Mesendoderm (in vitro differentiated cells): Measurements from ENCODE around the gene TMEM86B. TPM values are rescaled to one million over a fixed set of nuclear protein-coding genes. Genes with fewer than 3 reads are reported as not detected.

Experiments
- DNase-seq: peaks from one replicate; pipeline ENCODE4 v3.0.0; 2013
- H2AK5ac ChIP-seq: 2 replicates; pipeline ENCODE4 v1.6.1; 2013; ENCODE audit warnings: low read length, inconsistent platforms
- H2BK120ac ChIP-seq: 2 replicates; pipeline ENCODE4 v1.6.1; 2013; ENCODE audit warnings: low read depth, mild to moderate bottlenecking, low read length, moderate library complexity, mixed read lengths
- H2BK15ac ChIP-seq: replicated peaks from 2 replicates; pipeline ENCODE4 v1.6.1; 2013; ENCODE audit warnings: low read depth, mild to moderate bottlenecking, moderate library complexity
- H2BK5ac ChIP-seq: 2 replicates; pipeline ENCODE4 v1.6.1; 2013; ENCODE audit warnings: low read length, inconsistent platforms
- H3K18ac ChIP-seq: 2 replicates; pipeline ENCODE4 v1.6.1; 2013; ENCODE audit warnings: mild to moderate bottlenecking, low read length, mixed read lengths
- H3K23ac ChIP-seq: one replicate; pipeline ENCODE4 v1.6.1; 2013; ENCODE audit warnings: low read length
- H3K27ac ChIP-seq: 2 replicates; pipeline ENCODE4 v1.5.1; 2013; ENCODE audit warnings: low read depth, mild to moderate bottlenecking, inconsistent platforms, low read length, moderate library complexity
- H3K27me3 ChIP-seq: 2 replicates; pipeline ENCODE4 v1.6.1; 2013; ENCODE audit warnings: low read length, control low read depth, mild to moderate bottlenecking, inconsistent platforms; ENCODE audit not compliant: insufficient read depth, poor library complexity
- H3K36me3 ChIP-seq: 2 replicates; pipeline ENCODE4 v1.6.1; 2013; ENCODE audit warnings: low read length, inconsistent platforms; ENCODE audit not compliant: control insufficient read depth, insufficient read depth
- H3K4ac ChIP-seq: one replicate; pipeline ENCODE4 v1.6.1; 2013; ENCODE audit warnings: low read depth, mild to moderate bottlenecking, low read length, moderate library complexity
- H3K4me1 ChIP-seq: 2 replicates; pipeline ENCODE4 v1.6.1; 2013; ENCODE audit warnings: low read depth, low read length, inconsistent platforms; ENCODE audit not compliant: control insufficient read depth
- H3K4me2 ChIP-seq: 2 replicates; pipeline ENCODE4 v1.6.1; 2013; ENCODE audit warnings: low read length
- H3K4me3 ChIP-seq: 2 replicates; pipeline ENCODE4 v1.5.1; 2013; ENCODE audit warnings: mild to moderate bottlenecking, low read length
- H3K56ac ChIP-seq: one replicate; pipeline ENCODE4 v1.6.1; 2013; ENCODE audit warnings: low read length
- H3K79me1 ChIP-seq: 2 replicates; pipeline ENCODE4 v1.6.1; 2013; ENCODE audit warnings: low read length, inconsistent platforms
- H3K79me2 ChIP-seq: 2 replicates; pipeline ENCODE4 v1.6.1; 2013; ENCODE audit warnings: mild to moderate bottlenecking, low read length; ENCODE audit not compliant: control insufficient read depth, insufficient read depth
- H3K9ac ChIP-seq: 2 replicates; pipeline ENCODE4 v1.6.1; 2013; ENCODE audit warnings: low read length, inconsistent platforms
- H4K5ac ChIP-seq: one replicate; pipeline ENCODE4 v1.6.1; 2013; ENCODE audit warnings: low read length
- H4K8ac ChIP-seq: one replicate; pipeline ENCODE4 v1.6.1; 2013; ENCODE audit warnings: low read depth, mild to moderate bottlenecking, control low read depth, low read length, moderate library complexity
- WGBS: extraction: QIAGEN DNeasy Blood & Tissue Kit; methylation state at CpG from one replicate; pipeline ENCODE4 v1.1.7; 2013; ENCODE audit warnings: low lambda C conversion rate, missing lambda C conversion rate; ENCODE audit not compliant: insufficient coverage; ENCODE audit errors: extremely low coverage; 5-methylcytosine and 5-hydroxymethylcytosine counted together
- polyA plus RNA-seq, 2 experiments: library from polyadenylated mRNA; stranded (reverse); fragments of 200-250 nt; gene quantifications; one replicate each; pipeline ENCODE4 v1.2.3, GENCODE V29; 2013

TMEM86B gene, protein sequence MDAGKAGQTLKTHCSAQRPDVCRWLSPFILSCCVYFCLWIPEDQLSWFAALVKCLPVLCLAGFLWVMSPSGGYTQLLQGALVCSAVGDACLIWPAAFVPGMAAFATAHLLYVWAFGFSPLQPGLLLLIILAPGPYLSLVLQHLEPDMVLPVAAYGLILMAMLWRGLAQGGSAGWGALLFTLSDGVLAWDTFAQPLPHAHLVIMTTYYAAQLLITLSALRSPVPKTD
- polyA plus RNA-seq (2013, experiment 1 of 2) = 1.3 TPM
- polyA plus RNA-seq (2013, experiment 2 of 2) = 1.1 TPM

DNA sequence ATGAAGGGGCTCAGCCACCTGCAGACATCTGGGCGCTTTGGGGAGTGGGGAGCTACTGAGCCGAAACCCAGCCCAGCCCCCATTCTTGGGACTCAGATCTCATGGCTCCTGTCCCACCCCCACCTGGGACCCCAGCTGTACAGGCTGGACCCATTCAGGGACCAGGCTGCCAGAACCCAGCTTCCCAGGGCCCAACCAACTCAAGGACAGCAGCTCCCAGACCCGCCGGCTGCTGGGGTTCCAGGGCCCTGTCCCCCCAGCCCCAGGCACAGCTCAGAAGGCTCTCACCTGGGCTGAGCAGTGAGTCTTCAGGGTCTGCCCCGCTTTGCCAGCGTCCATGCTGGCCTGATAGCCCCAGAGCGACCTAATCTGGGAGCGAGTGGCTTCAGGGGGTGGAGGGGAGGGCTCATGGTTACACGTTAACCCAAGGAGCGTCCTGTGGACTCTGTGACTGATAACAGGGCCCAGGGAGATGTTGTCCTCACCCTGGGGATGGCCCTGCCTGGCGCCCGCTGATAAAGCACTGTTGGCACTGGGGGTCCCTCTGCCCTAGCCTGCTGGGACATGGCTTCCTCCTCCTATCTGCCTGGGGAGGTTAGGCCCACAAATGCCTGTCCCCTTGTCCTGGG, at the start of gene TMEM86B:
Gene TMEM86B (minus strand): TSS at position 361 of the 629 bp plus-strand sequence. CDS start 22 bp downstream, at position 339.
- Histone ChIP-seq H3K79me2 (no peaks in the 10 kb centered on the region), H3K27ac (no peak within 1 kb of the TSS), H3K4me1 (no peaks in the 10 kb centered on the region), H3K23ac (no peak within 1 kb of the TSS), H4K8ac (no peak within 1 kb of the TSS), H3K79me1 (no peaks in the 10 kb centered on the region), H3K18ac (no peak within 1 kb of the TSS), H3K4me2 (no peak within 1 kb of the TSS), H2BK120ac (no peak within 1 kb of the TSS), H3K56ac (no peak within 1 kb of the TSS), H3K27me3 (no peaks in the 10 kb centered on the region), H2BK15ac (no peak within 1 kb of the TSS), H3K9ac (no peak within 1 kb of the TSS), H3K36me3 (peaks cover 14% of the 10 kb centered on the region), H3K4me3 (no peak within 1 kb of the TSS), H2BK5ac (no peak within 1 kb of the TSS), H4K5ac (no peak within 1 kb of the TSS), H3K4ac (no peak within 1 kb of the TSS), H2AK5ac (no peak within 1 kb of the TSS)
- no CpG with 5 or more reads among the region's 12 CpGs for WGBS
- DNase-seq = no peak

DNA sequence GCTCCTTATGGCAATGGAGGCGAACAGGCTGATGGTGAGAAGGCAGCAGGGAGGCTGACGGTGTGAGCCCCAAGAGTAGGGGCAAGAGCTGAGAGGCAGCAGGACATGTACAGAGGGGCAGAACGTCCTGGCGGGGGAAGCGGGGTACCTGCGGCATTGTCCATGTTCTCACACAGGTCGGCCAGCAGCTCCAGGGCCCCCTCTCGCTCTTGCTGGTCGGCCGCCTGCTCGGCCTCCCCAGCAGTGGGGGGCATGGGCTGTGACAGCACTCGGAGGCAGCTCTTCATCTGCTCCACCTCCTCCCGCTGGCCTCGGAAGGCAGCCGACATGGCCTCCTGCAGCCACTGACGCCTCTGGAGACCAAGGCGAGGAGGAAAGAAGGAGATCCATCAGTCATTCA, 48.9 kb upstream of the TMEM86B start:
- Histone ChIP-seq H3K4me1 (peaks cover 2% of the 10 kb centered on the region), H2BK5ac (no peak overlapping the region), H3K79me1 (peaks cover 3% of the 10 kb centered on the region), H3K23ac (no peak overlapping the region), H3K36me3 (no peaks in the 10 kb centered on the region), H2BK15ac (no peak overlapping the region), H3K4ac (no peak overlapping the region), H4K5ac (no peak overlapping the region), H3K56ac (no peak overlapping the region), H3K9ac (no peak overlapping the region), H2BK120ac (no peak overlapping the region), H3K27ac (no peak overlapping the region), H3K4me2 (no peak overlapping the region), H3K27me3 (no peaks in the 10 kb centered on the region), H3K79me2 (no peaks in the 10 kb centered on the region), H4K8ac (no peak overlapping the region), H2AK5ac (no peak overlapping the region), H3K18ac (no peak overlapping the region), H3K4me3 (no peak overlapping the region)
- no peak for DNase-seq
- no CpG with 5 or more reads among the region's 17 CpGs for WGBS

DNA sequence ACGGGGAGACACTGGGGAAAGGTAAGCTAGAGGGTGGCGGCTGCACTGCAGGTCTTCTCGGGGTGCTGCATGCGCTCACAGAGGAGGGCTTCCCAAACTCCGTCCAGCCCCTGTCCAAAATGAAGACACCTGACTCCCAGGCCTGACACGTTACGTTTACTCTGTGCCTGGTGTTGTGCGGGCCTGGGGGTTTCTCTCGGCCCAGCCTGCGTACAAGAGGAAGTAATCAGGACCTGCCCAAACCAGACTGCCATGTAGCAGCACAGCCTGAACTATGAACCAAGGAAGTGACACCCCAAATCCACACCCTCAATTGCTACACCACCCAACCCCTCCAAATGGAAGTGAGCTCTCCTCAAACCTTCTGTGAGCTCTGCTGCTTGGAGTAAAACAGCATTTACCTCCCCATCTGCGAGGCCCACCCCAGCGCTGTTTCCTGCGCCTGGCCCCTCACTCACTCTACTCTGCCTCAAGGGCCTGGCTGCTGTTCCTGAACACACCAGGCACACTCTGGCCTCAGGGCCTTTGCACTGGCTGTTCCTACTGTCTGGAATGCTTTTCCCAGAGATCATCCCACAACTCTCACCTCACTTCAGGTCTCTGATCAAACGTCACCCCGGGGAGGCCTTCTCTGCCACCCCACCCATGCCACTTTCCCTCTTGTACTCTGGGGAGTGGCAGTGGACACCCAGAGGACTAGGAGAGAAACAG, 48.3 kb upstream of the TMEM86B start:
- no peak for DNase-seq
- H3K27ac ChIP-seq = no peak overlapping the region
- H3K4ac ChIP-seq = no peak overlapping the region
- no peak overlapping the region for H2BK120ac ChIP-seq
- no peaks in the 10 kb centered on the region for H3K36me3 ChIP-seq
- H3K79me1 ChIP-seq = peaks cover 3% of the 10 kb centered on the region
- H3K23ac ChIP-seq = no peak overlapping the region
- H2BK15ac ChIP-seq = no peak overlapping the region
- no peak overlapping the region for H2BK5ac ChIP-seq
- no peak overlapping the region for H4K5ac ChIP-seq
- H2AK5ac ChIP-seq = no peak overlapping the region
- H3K4me2 ChIP-seq = no peak overlapping the region
- no peak overlapping the region for H3K9ac ChIP-seq
- peaks cover 2% of the 10 kb centered on the region for H3K4me1 ChIP-seq
- no peak overlapping the region for H3K56ac ChIP-seq
- H3K18ac ChIP-seq = no peak overlapping the region
- no peaks in the 10 kb centered on the region for H3K79me2 ChIP-seq
- H3K27me3 ChIP-seq = no peaks in the 10 kb centered on the region
- no peak overlapping the region for H3K4me3 ChIP-seq
- no peak overlapping the region for H4K8ac ChIP-seq
- no CpG with 5 or more reads among the region's 15 CpGs for WGBS

DNA sequence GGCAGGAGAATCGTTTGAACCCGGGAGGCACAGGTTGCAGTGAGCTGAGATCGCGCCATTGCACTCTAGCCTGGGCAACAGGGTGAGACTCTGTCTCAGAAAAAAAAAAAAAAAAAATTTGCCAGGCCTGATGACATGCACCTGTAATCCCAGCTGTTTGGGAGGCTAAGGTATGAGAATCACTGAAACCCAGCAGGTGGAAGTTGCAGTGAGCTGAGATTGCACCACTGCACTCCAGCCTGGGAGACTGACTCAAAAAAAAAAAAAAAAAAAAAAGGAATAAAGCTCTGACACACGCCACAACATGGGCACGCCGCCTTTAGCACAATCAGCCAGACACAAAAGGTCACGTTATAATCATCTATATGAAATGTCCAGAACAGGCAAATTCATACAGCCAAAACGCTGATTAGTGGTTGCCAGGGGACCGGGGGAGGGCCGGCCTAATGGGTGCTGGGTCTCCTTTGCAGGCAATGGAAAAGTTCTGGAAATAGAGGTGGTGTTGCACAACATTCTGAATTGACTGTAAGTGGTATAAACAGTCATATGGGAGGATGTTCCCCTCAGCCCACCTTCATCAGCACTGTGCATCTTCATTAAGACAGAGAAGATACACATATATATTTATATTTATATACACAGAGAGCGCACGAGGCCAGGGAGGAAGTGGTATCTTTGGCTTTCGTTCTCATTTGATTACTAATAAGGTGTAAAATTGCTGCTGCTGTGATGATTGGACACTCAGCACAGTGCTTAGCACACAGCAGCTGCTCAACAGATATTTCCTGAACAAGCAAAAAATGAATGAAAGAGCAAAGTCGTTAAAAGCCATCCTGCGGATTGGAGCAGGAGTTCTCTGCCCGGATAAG, 47.5 kb upstream of the TMEM86B start:
- Histone ChIP-seq H3K4me2 (no peak overlapping the region), H3K36me3 (no peaks in the 10 kb centered on the region), H4K8ac (no peak overlapping the region), H3K4me3 (no peak overlapping the region), H3K9ac (no peak overlapping the region), H2AK5ac (no peak overlapping the region), H4K5ac (no peak overlapping the region), H3K18ac (no peak overlapping the region), H3K4me1 (peaks cover 2% of the 10 kb centered on the region), H3K79me2 (no peaks in the 10 kb centered on the region), H3K27me3 (no peaks in the 10 kb centered on the region), H2BK120ac (no peak overlapping the region), H3K27ac (no peak overlapping the region), H3K79me1 (peaks cover 3% of the 10 kb centered on the region), H3K23ac (no peak overlapping the region), H2BK5ac (no peak overlapping the region), H3K4ac (no peak overlapping the region), H2BK15ac (no peak overlapping the region), H3K56ac (no peak overlapping the region)
- WGBS = no CpG with 5 or more reads among the region's 17 CpGs
- no peak for DNase-seq

DNA sequence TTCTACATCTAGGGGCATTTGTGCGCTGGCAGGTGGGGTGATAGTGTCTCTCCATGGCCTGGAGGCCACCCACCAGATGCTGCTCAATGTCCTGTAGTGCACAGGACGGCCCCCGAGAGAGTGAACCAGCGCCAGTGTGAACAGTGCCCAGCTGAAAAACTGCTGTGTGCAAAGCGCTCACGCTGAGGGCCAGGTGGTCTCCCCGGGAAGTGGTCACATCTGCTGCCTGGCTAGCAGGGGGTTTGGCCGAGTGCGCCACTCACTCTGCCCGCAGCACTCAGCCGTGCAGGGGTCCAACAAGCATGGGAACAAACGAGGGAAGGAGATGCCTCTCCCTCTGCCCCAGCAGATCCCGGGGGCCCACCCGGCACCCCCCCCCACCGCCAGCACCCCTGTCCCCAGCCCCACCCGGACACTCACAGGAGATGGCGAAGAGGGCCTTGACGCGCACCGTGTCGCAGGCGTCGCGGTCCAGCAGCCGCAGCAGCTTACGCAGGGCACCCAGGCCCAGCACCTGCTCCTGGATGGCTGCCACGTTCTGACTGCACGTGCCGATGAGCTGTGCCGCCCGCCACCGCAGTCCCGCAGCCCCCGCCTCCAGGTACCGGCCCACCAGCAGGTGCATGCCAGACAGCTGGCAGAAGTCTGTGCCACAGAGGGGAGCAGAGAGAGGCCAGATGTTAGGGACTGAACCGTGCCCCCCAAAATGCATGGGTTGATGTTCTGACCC, 45.6 kb upstream of the TMEM86B start:
- H3K27ac ChIP-seq = no peak overlapping the region
- H2BK5ac ChIP-seq = no peak overlapping the region
- H3K79me2 ChIP-seq = no peaks in the 10 kb centered on the region
- no CpG with 5 or more reads among the region's 36 CpGs for WGBS
- H3K4me1 ChIP-seq = peaks cover 2% of the 10 kb centered on the region
- H3K4me3 ChIP-seq = no peak overlapping the region
- no peak overlapping the region for H4K8ac ChIP-seq
- H2AK5ac ChIP-seq = no peak overlapping the region
- no peaks in the 10 kb centered on the region for H3K27me3 ChIP-seq
- no peak overlapping the region for H2BK120ac ChIP-seq
- no peak overlapping the region for H3K56ac ChIP-seq
- no peak overlapping the region for H3K9ac ChIP-seq
- no peak for DNase-seq
- no peak overlapping the region for H3K4ac ChIP-seq
- H3K79me1 ChIP-seq = peaks cover 2% of the 10 kb centered on the region
- H3K23ac ChIP-seq = no peak overlapping the region
- H3K36me3 ChIP-seq = no peaks in the 10 kb centered on the region
- H2BK15ac ChIP-seq = no peak overlapping the region
- no peak overlapping the region for H3K18ac ChIP-seq
- no peak overlapping the region for H3K4me2 ChIP-seq
- no peak overlapping the region for H4K5ac ChIP-seq
